ENCODE data around the gene GPR32.
"Not testable (repeated sequence)": the region's sequence is repeated elsewhere in the genome, so short reads cannot be mapped to it uniquely, and the experiment has no call there.

Gene GPR32

DNA sequence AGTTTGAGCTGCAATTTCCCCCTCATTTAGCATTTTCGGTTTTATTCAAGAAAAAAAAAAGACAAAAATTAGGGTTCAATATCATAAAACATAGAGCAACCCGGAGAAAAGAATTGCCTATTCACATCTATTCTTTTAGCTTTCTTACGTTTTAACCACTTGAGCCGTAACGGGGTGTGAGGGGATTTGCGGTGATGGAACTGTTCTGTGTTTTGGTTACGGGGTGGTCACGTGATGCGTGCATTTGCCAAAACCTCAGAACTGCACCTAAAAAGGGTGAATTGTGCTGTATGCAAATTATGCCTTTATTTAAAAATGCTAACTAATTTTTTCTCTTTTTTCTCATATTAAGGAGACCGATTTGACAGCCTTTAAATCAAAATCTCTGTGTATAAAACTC is 25.0 kb upstream of the GPR32 start:
- DNase-seq (ENCODE audit: low read depth, low spot score), result no peak
- H3K27ac ChIP-seq, result no peak overlapping the region

DNA sequence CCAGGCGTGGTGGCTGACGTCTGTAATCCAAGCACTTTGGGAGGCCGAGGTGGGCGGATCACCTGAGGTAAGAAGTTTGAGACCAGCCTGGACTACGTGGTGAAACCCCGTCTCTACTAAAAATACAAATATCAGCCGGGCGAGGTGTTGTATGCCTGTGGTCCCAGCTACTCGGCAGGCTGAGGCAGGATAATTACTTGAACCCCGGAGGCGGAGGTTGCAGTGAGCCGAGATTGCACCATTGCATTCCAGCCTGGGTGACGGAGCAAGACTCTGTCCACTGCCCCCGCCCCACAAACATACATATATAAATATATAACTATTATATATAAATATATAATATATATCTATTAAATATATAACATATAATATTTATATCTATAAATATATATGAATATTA is 23.1 kb upstream of the GPR32 start:
- not testable (repeated sequence) for H3K27ac ChIP-seq

DNA sequence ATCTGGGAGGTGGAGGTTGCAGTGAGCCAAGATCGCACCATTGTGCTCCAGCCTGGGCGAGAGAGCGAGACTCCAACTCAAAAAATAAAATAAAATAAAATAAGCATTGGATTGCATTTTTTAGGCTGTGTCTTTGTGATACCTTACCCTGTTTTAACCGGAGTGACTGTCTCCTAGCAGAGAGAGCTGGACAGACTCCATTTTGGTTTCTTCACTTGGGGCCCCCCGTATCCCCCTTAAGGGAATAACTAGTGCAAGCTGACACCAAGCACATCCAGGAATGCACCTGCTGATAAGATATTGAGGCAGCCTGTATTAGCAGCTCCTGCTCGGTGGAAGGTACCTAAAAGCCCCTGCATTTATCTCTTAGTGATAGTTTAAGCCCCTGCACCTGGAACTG is 20.8 kb upstream of the GPR32 start:
- no peak for DNase-seq (ENCODE audit: low read depth, low spot score)
- no peak overlapping the region for H3K27ac ChIP-seq

More for the DNA sequence above, 23.1 kb upstream of the GPR32 start:
- DNase-seq (ENCODE audit: low read depth, low spot score), result not testable (repeated sequence)

DNA sequence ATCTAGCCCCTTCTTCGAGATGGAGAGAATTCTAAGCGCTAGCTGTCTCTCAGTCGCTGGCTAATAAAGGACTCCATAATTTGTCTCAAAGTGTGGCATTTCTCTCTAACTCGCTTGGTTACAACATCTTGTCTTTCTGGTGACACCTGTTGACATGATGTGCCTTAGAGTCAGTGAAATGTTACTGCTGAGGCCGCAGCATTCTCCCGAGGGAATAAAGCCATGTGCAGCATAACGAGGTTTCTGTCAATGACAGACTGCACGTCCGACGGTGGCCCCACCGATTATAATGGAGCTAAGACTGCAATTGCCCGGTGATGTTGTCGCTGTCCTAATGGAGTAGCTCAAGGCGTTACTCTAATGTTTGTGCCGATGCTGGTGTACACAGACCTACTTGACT is 20.3 kb upstream of the GPR32 start:
- no peak overlapping the region for H3K27ac ChIP-seq
- DNase-seq (ENCODE audit: low read depth, low spot score), result no peak

DNA sequence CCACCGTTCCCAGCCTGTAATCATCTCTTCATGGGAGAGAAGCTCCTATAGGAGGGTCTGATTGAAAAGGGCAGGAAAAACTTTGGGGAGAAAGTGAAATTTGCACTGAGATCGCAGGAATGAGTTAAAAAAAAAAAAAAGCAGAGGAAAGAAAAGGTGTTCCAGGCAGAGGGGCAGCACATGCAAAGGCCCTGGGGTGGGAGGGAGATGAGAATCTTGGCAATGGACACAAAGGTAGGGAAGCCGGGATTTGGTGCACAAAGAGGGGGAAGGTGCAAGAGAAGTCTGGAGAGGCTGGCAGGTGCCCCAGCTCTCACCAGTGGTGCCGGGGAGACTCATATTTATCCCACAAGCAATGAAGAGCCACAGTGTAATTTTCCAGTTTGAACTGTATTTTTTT is 16.4 kb upstream of the GPR32 start:
- no peak for DNase-seq (ENCODE audit: low read depth, low spot score)
- no peak overlapping the region for H3K27ac ChIP-seq

DNA sequence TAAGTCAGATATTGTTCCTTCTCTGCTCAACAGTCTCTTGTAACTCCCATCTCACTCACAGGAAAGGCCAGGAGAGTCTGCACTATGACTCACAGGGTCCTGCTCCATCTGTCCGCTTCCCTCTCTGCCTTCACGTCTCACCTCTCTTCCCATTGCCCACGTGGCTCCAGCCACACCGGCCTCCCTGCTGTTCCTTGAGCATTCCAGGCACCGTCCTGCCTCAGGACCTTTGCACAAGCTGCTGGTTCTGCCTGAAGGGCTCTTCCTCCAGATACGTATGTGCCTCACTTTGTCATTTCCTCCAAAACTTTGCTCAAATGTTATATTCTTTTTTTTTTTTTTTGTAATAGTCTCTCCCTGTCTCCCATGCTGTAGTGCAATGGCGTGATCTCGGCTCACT is 14.0 kb upstream of the GPR32 start:
- not testable (repeated sequence) for DNase-seq (ENCODE audit: low read depth, low spot score); H3K27ac ChIP-seq

DNA sequence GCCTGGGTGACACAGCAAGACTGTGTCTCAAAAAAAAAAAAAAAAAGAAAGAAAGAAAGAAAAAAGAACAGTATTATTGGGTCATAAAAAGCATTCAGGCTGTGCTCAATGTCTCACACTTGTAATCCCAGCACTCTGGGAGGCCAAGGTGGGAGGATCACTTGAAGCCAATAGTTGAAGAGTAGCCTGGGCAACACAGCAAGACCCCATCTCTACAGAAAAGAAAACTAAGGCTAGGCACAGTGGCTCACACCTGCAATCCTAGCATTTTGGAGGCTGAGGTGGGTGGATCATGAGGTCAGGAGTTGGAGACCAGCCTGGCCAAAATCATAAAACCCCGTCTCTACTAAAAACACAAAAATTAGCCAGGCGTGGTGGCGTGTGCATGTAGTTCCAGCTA is 12.6 kb upstream of the GPR32 start:
- not testable (repeated sequence) for H3K27ac ChIP-seq; DNase-seq (ENCODE audit: low read depth, low spot score)

DNA sequence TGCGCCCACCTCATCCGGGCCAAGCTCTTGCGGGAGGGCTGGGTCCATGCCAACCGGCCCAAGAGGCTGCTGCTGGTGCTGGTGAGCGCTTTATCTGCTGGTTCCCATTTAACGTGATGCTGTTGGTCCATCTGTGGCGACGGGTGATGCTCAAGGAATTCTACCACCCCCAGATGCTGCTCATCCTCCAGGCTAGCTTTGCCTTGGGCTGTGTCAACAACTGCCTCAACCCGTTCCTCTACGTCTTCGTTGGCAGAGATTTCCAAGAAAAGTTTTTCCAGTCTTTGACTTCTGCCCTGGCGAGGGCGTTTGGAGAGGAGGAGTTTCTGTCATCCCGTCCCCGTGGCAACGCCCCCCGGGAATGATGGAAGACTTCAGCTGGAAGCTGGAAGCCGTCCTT is 11.2 kb upstream of the GPR32 start:
- DNase-seq (ENCODE audit: low read depth, low spot score); H3K27ac ChIP-seq: not testable (repeated sequence)

DNA sequence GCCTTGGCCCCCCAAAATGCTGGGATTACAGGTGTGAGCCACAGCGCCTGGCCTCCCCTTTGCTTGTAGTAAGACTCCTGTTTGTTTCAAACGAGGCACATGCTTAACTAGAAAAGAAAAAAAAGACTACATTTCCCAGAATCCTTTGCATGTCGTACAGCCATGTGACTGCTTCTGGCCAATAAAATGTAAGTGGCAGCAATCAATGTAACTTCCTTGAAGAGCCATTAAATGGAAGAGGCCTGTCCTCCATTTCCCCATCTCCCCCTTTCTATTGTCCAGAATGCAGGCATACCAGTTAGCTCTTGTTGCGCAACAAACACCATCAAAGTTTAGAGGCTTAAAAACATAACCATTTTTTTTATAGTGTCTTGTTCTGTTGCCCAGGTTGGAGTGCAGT is 10.4 kb upstream of the GPR32 start:
- DNase-seq (ENCODE audit: low read depth, low spot score), result no peak
- no peak overlapping the region for H3K27ac ChIP-seq

DNA sequence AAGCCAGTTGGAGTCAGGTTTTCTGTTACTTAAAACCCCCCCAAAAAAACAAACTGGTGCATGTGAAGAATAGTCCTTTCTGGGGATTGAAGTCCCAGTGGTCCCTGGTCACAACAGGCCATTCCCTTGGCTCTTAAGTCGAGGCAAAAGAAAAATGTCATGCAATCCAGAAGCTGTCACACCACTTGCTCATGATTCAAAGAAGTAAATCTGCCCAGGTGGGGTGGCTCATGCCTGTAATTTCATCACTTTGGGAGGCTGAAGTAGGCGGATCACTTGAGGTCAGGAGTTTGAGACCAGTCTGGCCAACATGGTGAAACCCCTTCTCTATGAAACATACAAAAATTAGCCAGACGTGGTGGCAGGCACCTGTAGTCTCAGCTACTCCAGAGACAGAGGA is 8.8 kb upstream of the GPR32 start:
- not testable (repeated sequence) for H3K27ac ChIP-seq; DNase-seq (ENCODE audit: low read depth, low spot score)

DNA sequence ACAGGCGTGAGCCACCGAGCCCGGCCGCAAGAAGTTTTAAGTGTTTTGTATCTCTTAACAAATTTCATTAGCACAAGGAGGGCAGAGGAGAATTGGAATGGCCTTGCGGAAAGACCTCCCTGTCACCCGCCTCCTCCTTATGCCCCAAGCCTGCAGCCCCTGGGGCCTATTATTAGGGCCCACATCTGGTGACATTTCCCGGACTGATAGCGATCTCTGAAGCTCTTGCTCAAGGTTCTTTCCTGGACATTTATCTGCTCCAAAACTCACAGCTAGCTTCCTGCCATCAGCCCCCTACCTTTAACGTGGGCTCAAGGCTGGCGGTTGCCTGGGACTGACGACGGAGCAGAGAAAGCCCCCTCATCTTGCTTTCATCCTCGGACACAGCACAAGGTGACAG is 6.7 kb upstream of the GPR32 start:
- DNase-seq (ENCODE audit: low read depth, low spot score), result not testable (repeated sequence)

DNA sequence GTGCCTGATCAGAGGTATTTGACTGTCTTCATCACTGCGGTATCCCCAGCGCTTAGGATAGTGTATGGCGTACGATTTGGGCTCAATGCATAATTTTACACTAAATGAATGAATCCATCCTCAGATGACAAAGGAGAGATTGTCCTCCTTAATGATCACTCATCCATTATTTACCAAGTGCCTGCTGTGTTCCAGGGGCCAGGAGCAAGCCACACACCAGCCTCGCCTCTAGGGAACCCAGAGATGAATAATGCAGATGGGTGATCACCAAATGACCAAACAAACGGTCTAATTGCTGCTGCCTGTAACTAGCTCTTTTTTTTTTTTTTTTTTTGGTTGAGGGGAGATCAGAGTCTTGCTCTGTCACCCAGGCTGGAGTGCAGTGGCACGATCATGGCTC is 5.9 kb upstream of the GPR32 start:
- no peak overlapping the region for H3K27ac ChIP-seq
- no peak for DNase-seq (ENCODE audit: low read depth, low spot score)

More for the DNA sequence above, 6.7 kb upstream of the GPR32 start:
- not testable (repeated sequence) for H3K27ac ChIP-seq

DNA sequence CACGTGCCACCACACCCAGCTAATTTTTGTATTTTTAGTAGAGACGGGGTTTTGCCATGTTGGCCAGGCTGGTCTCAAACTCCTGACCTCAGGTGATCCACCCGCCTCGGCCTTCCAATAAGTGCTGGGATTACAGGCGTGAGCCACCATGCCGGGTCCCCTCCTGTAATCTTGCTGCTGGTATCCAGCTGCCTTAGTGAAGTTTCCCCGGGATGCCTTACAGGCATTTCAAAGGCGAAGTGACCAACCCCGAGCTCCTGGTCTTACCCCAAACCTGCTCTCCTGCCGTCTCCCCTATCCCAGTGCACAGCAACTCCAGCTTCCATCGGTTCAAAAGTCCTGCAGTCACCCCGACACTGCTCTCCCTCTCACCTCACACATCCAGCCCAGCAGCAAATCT is 3.5 kb upstream of the GPR32 start:
- DNase-seq (ENCODE audit: low read depth, low spot score); H3K27ac ChIP-seq: not testable (repeated sequence)

DNA sequence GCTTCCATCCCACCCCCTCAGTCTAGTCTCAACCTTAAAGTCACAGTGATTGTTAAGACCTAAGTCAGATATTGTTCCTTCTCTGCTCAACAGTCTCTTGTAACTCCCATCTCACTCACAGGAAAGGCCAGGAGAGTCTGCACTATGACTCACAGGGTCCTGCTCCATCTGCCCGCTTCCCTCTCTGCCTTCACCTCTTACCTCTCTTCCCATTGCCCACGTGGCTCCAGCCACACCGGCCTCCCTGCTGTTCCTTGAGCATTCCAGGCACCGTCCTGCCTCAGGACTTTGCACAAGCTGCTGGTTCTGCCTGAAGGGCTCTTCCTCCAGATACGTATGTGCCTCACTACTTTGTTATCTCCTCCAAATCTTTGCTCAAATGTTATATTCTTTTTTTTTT is 3.0 kb upstream of the GPR32 start:
- H3K27ac ChIP-seq; DNase-seq (ENCODE audit: low read depth, low spot score): not testable (repeated sequence)

DNA sequence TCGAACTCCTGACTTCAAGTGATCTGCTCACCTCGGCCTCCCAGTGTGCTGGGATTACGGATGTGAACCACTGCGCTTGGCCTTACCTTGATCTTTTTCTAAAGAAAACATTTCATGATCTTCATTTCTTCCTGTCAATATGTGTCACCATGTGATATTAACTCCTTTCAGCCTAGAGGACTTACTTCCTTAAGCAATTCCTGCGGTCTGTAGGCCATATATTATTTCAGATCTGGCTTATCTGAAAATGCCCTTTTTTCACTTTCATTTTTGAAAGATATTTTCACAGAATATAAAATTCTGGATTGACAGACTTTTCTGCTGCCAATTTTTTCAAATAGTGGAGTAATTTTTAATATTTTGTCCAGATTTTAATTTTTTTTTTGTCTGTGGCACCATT is 2.0 kb upstream of the GPR32 start:
- no peak for DNase-seq (ENCODE audit: low read depth, low spot score)

DNA sequence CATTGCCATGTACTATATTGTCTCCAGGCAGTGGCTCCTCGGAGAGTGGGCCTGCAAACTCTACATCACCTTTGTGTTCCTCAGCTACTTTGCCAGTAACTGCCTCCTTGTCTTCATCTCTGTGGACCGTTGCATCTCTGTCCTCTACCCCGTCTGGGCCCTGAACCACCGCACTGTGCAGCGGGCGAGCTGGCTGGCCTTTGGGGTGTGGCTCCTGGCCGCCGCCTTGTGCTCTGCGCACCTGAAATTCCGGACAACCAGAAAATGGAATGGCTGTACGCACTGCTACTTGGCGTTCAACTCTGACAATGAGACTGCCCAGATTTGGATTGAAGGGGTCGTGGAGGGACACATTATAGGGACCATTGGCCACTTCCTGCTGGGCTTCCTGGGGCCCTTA is 624 bp downstream of the GPR32 start:
- H3K27ac ChIP-seq, result no peak overlapping the region
- DNase-seq (ENCODE audit: low read depth, low spot score), result no peak

More for the DNA sequence above, 2.0 kb upstream of the GPR32 start:
- H3K27ac ChIP-seq, result no peak overlapping the region

DNA sequence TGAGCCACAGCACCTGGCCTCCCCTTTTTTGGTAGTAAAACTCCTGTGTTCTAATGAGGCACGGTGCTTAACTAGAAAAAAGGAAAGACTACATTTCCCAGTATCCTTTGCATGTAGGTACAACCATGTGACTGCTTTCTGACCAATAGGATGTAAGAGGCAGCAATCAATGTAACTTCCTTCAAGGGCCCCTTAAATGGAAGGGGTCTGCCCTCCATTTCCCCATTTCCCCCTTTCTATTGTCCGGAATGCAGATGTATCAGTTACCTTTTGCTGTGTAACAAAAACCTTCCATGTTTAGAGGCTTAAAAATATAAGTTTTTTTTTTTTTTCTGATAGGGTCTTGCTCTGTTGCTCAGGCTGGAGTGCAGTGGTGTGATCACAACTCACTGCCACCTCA is 2.2 kb downstream of the GPR32 start:
- no peak for DNase-seq (ENCODE audit: low read depth, low spot score)
- no peak overlapping the region for H3K27ac ChIP-seq

DNA sequence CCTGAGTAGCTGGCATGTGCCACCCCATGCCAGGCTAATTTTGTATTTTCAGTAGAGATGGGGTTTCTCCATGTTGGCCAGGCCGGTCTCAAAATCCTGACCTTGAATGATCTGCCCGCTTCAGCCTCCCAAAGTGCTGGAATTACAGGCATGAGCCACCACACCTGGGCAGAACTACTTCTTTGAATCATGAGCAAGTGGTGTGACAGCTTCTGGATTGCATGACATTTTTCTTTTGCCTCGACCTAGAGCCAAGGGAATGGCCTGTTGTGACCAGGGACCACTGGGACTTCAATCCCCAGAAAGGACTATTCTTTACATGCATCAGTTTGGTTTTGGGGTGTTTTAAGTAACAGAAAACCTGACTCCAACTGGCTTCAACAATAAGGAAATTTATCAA is 2.6 kb downstream of the GPR32 start:
- not testable (repeated sequence) for H3K27ac ChIP-seq; DNase-seq (ENCODE audit: low read depth, low spot score)

DNA sequence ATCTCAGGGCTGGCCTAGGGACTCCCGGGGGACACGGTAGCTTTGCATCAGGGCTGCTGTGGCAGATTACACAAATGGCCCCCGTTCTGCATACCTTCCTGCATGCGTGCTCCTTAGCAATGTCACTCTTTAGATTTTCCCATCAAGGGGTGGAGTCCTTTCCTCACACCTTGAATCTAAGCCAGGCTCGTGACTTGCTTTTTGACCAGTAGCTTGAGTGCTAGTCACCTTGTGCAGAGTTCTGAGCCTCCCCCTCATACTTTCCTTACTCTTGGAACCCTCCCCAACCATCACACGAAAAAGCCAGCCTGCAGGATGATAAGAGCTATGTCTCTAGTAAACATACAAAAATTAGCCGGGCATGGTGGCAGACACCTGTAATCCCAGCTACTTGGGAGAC is 3.2 kb downstream of the GPR32 start:
- DNase-seq (ENCODE audit: low read depth, low spot score), result not testable (repeated sequence)

DNA sequence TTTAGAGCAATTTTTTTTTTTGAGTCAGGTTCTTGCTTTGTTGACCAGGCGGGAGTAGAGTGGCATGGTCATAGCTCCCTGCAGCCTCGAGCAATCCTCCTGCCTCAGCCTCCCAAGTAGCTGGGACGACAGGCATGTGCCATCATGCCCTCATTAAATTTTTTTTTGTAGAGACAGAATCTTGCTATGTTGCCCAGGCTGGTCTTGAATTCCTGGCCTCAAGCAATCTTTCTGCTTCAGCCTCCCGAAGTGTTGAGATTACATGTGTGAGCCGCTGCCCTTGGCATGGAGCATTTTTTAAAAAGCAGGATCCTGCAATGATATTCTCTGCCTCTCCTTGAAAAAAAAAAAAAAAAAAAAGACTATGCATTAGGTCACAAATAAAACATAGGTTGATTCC is 5.9 kb downstream of the GPR32 start:
- DNase-seq (ENCODE audit: low read depth, low spot score), result no peak
- H3K27ac ChIP-seq, result no peak overlapping the region

More for the DNA sequence above, 3.2 kb downstream of the GPR32 start:
- H3K27ac ChIP-seq, result not testable (repeated sequence)

DNA sequence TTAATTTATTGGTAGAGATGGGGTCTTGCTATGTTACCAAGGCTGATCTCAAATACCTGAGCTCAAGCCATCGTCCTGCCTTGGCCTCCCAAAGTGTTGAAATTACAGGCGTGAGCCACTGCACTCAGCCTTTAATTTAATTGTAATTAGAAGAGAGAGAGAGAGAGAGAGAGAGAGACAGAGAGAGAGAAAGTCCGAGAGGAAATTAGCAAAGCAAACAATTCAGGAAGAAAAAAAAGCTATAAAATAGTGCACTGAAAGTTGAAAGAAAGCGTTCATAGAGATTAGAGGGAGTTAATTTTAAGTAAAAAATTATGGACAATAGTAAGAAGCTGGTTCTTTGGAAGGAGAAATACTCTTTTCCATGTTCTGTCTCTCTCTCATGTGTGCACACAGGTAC is 7.0 kb downstream of the GPR32 start:
- H3K27ac ChIP-seq, result no peak overlapping the region
- no peak for DNase-seq (ENCODE audit: low read depth, low spot score)

DNA sequence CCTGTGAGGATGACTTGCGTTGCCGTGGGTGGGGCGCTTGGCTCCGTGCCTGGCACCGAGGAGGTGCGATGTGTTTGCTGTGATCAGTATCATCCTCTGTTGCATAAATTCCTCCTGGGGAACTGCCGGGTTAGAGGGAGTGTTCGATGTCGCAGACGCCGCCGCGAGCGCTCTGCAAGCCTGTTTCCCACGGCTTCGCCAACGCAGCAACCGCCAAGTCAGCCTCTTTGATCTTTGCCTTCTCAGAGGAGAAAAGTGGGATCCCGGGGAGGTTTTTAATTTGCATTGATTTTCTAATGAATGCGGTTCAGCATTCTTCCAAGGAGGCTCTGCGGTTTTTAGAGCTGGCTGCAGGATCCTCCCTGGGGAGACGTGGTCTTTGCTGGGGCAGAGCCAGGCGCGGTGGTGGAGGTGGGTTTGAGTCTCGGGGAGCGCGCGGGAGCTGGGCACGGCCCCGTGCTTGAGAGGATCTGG is 7.6 kb downstream of the GPR32 start:
- H3K27ac ChIP-seq, result no peak overlapping the region
- DNase-seq (ENCODE audit: low read depth, low spot score), result no peak

DNA sequence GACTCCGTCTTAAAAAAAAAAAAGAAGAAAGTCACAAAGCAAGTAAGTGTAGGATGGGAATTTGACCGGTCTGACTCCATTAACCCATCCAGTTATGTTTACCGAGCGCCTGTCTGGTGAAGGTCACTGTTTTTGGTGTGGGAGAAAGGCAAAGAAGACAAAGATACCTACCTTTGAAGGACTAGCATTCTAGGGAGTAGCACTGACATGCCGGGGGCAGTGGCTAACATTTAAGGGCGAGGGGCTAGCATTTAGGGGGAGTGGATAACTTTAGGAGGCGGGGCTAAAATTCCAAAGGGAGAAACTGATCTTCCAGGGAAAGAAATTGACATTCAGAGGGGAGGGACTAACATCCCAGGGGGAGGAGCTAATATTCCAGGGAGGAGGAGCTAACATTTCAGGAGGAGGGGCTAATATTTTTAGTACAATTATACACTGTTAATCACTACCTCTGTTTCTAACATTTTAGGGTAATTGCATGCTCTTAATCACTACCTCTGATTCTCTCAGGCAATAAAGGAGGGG is 8.7 kb downstream of the GPR32 start:
- no peak overlapping the region for H3K27ac ChIP-seq
- DNase-seq (ENCODE audit: low read depth, low spot score), result no peak

Data from epithelial cell of prostate (primary cell).